DOHH2 (cell line): ENCODE results near the gene ANAPC16.

ENCODE experiments used
- H3F3A ChIP-seq: fragments of 200-600 bp; sonication (generic), shearing (Covaris generic); 2 replicates; pipeline ENCODE4 v1.6.0; 2016; ENCODE audit warnings: antibody characterized with exemption, mild to moderate bottlenecking; ENCODE audit not compliant: control insufficient read depth, insufficient read depth
- H3K27ac ChIP-seq: fragments of 200-600 bp; sonication (generic); 2 replicates; pipeline ENCODE4 v1.5.1; 2014; ENCODE audit warnings: low read depth, mild to moderate bottlenecking, low read length, moderate library complexity
- H3K27me3 ChIP-seq: fragments of 200-600 bp; sonication (generic); 2 replicates; pipeline ENCODE4 v1.6.1; 2014; ENCODE audit warnings: mild to moderate bottlenecking, low read length, mixed read lengths; ENCODE audit not compliant: control insufficient read depth
- H3K36me3 ChIP-seq: fragments of 200-600 bp; sonication (generic); 2 replicates; pipeline ENCODE4 v1.6.1; 2014; ENCODE audit warnings: mild to moderate bottlenecking, low read length, moderate library complexity, mixed read lengths; ENCODE audit not compliant: control insufficient read depth
- H3K4me1 ChIP-seq: fragments of 200-600 bp; sonication (generic); 2 replicates; pipeline ENCODE4 v1.6.1; 2014; ENCODE audit warnings: mild to moderate bottlenecking, low read length, mixed read lengths; ENCODE audit not compliant: control insufficient read depth
- H3K4me2 ChIP-seq: fragments of 200-600 bp; sonication (generic); 2 replicates; pipeline ENCODE4 v1.6.0; 2014; ENCODE audit warnings: mild to moderate bottlenecking, low read length, moderate library complexity
- H3K4me3 ChIP-seq: fragments of 200-600 bp; sonication (generic); 2 replicates; pipeline ENCODE4 v1.5.1; 2014; ENCODE audit warnings: mild to moderate bottlenecking, low read length, mixed read lengths
- H3K79me2 ChIP-seq: fragments of 200-600 bp; sonication (generic); 2 replicates; pipeline ENCODE4 v1.6.1; 2014; ENCODE audit warnings: mild to moderate bottlenecking, low read length, mixed read lengths; ENCODE audit not compliant: control insufficient read depth
- H3K9me2 ChIP-seq: fragments of 200-600 bp; sonication (generic); replicated peaks from 2 replicates; pipeline ENCODE4 v1.6.1; 2014; ENCODE audit warnings: mild to moderate bottlenecking, low read length, mixed read lengths; ENCODE audit not compliant: control insufficient read depth
- H3K9me3 ChIP-seq: fragments of 200-600 bp; sonication (generic); 2 replicates; pipeline ENCODE4 v1.6.1; 2014; ENCODE audit warnings: antibody characterized with exemption, low read length, mixed read lengths; ENCODE audit not compliant: control insufficient read depth, insufficient read depth
- H4K20me1 ChIP-seq: fragments of 200-600 bp; sonication (generic); 2 replicates; pipeline ENCODE4 v1.6.0; 2014; ENCODE audit warnings: low read depth, mild to moderate bottlenecking, antibody characterized with exemption, low read length, moderate library complexity; ENCODE audit not compliant: control insufficient read depth, insufficient read depth
- CTCF ChIP-seq: fragments of 200-600 bp; sonication (generic); IDR thresholded peaks from one replicate; pipeline ENCODE4 v1.5.1; 2014; ENCODE audit warnings: antibody characterized with exemption, mild to moderate bottlenecking, low read depth, low read length; ENCODE audit not compliant: poor library complexity, severe bottlenecking
- EZH2phosphoT487 ChIP-seq: fragments of 200-600 bp; sonication (generic); IDR thresholded peaks from 2 replicates; pipeline ENCODE4 v1.6.1; 2017; ENCODE audit warnings: borderline replicate concordance, mild to moderate bottlenecking, antibody characterized with exemption, low read length, moderate library complexity, mixed read lengths

Gene ANAPC16

GRCh38 chr10:72276013-72276387 lies 60.2 kb downstream of the ANAPC16 start:
- H3K4me3 ChIP-seq: peak overlapping the region; percentile 95
- H3K27me3 ChIP-seq: no peaks in the 10 kb centered on the region; the same call in 1 of the 2 replicates
- H3K4me1 ChIP-seq: peaks cover 38% of the 10 kb centered on the region
- H3K79me2 ChIP-seq: peaks cover 21% of the 10 kb centered on the region
- H3F3A ChIP-seq: peaks cover 40% of the 10 kb centered on the region
- no peaks in the 10 kb centered on the region for H3K9me3 ChIP-seq
- H3K4me2 ChIP-seq: peak overlapping the region; percentile 96
- TF ChIP-seq EZH2phosphoT487: no peak
- no peak for TF ChIP-seq CTCF
- H4K20me1 ChIP-seq: peaks cover 18% of the 10 kb centered on the region; the same call in 1 of the 2 replicates
- peaks cover 29% of the 10 kb centered on the region for H3K36me3 ChIP-seq
- H3K27ac ChIP-seq: peak overlapping the region; percentile 77
- H3K9me2 ChIP-seq: no peaks in the 10 kb centered on the region

GRCh38 chr10:72276421-72277339 lies 60.9 kb downstream of the ANAPC16 start:
- Histone ChIP-seq H3K79me2 (peaks cover 21% of the 10 kb centered on the region), H3K36me3 (peaks cover 29% of the 10 kb centered on the region), H3K9me2 (no peaks in the 10 kb centered on the region), H3K4me3 (peak overlapping the region; percentile 95), H3K4me1 (peaks cover 38% of the 10 kb centered on the region), H3K4me2 (peak overlapping the region; percentile 96), H4K20me1 (peaks cover 18% of the 10 kb centered on the region; the same call in 1 of the 2 replicates), H3K27me3 (no peaks in the 10 kb centered on the region; the same call in 1 of the 2 replicates), H3K27ac (peak overlapping the region; percentile 77), H3K9me3 (no peaks in the 10 kb centered on the region), H3F3A (peaks cover 37% of the 10 kb centered on the region)
- TF ChIP-seq EZH2phosphoT487: no peak
- TF ChIP-seq CTCF: no peak

- Histone ChIP-seq H4K20me1 (peaks cover 18% of the 10 kb centered on the region; the same call in 1 of the 2 replicates), H3K9me2 (no peaks in the 10 kb centered on the region), H3F3A (peaks cover 32% of the 10 kb centered on the region), H3K79me2 (peaks cover 21% of the 10 kb centered on the region), H3K4me1 (peaks cover 33% of the 10 kb centered on the region), H3K27me3 (no peaks in the 10 kb centered on the region; the same call in 1 of the 2 replicates), H3K27ac (peak overlapping the region; percentile 4), H3K9me3 (no peaks in the 10 kb centered on the region), H3K36me3 (peaks cover 29% of the 10 kb centered on the region), H3K4me2 (no peak overlapping the region), H3K4me3 (no peak overlapping the region)
- TF ChIP-seq EZH2phosphoT487 (no peak), CTCF (no peak)
Measured at GRCh38 chr10:72277340-72277995, 61.7 kb downstream of the ANAPC16 start.
